Spleen (tissue), 7 donors: ENCODE data around the gene GOLGA6L9.
"Not testable (repeated sequence)": the region's sequence is repeated elsewhere in the genome, so short reads cannot be mapped to it uniquely, and the experiment has no call there.

ENCODE experiments used
- CTCF ChIP-seq, 11 experiments: fragments of 200-600 bp in 7 of 11; fragments of 450-650 bp in 4 of 11; sonication (generic) in 4 of 11; IDR thresholded peaks in 8 of 11; conservative IDR thresholded peaks in 3 of 11; 1 replicate in 7 of 11; 2 replicates in 4 of 11; pipeline versions ENCODE4 v1.4.0 to v1.8.0; 2016 to 2021; ENCODE audit warnings: antibody characterized with exemption in 11 of 11, inconsistent platforms in 4 of 11, mild to moderate bottlenecking in 1 of 11
- POLR2A ChIP-seq, 3 donors: fragments of 450-650 bp; IDR thresholded peaks; one replicate each; pipeline ENCODE4 v1.5.1; 2017; ENCODE audit warnings: antibody characterized with exemption in 3 of 3, mild to moderate bottlenecking in 1 of 3
- donor health status: DM: no; HTN: no; CAD: no; lungs with moderate emphysema.
- donor health status: DM: no; HTN: no; CAD: no.
- donor health status: DM: no; HTN: no; CAD: no.

DNA sequence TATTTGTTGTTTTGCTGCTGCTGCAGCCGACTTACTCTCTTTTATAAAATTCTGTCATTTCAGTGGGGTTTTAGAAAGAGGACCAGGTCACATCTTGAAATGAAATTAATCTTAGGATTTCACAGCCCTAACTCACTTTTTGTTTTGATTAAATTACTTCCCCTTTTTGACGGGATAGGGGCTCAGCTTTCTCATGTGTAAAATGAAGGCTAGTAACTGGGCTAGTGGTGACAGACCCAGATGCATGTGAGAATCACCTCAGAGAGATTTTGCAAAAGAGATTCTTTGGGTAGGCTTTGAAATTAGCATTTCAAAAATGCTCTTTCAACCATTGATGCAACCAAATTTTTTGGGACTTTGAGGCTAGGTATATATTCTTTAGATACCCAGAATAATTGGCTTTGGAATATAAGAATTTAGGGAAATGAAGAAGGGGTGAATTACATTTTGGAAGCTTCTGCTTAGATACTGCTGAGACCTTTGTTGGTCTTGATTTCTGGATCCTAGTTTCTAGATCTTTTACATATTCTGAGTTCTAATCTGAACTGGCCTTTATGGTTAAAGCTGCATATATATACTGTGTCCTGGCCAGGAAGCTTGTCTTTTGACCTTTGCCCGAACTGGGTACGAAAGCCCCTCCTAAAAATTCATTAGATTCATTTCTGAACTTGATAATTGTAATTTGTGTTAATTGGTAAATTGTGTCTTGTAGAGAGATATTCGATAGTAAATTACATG lies 30.1 kb upstream of the GOLGA6L9 start:
- TF ChIP-seq CTCF (IDR thresholded peaks at IDR 0.05 in 8 of 11, conservative IDR thresholded peaks at IDR 0.05 in 3 of 11); POLR2A (IDR thresholded peaks at IDR 0.05): not testable (repeated sequence)
